Kidney epithelial cell (primary cell): ENCODE results near the gene PHYH. TPM values are rescaled to one million over a fixed set of nuclear protein-coding genes. Genes with fewer than 3 reads are reported as not detected.

Source experiments
- DNase-seq: peaks from one replicate; pipeline ENCODE4 v3.0.0-alpha.2; 2010; ENCODE audit warnings: low read depth
- H3K27me3 ChIP-seq: 2 replicates; pipeline ENCODE4 v1.6.0; 2011; ENCODE audit warnings: low read length; ENCODE audit not compliant: control insufficient read depth, insufficient read depth
- H3K36me3 ChIP-seq: 2 replicates; pipeline ENCODE4 v1.5.1; 2011; ENCODE audit warnings: low read length; ENCODE audit not compliant: control insufficient read depth, insufficient read depth
- H3K4me3 ChIP-seq: 2 replicates; pipeline ENCODE4 v1.5.1; 2011; ENCODE audit warnings: low read depth, mild to moderate bottlenecking, control low read depth, low read length
- total RNA-seq: library from RNA; depleted of rRNA; stranded (reverse); fragments of >200 nt; gene quantifications from 2 replicates; pipeline ENCODE4 v1.2.3, GENCODE V29; 2015
- TF ChIP-seq, protein P1 (sequence below): IDR thresholded peaks from 2 replicates; pipeline ENCODE4 v1.5.1; 2011; ENCODE audit warnings: mild to moderate bottlenecking, moderate library complexity, low read length, control low read depth, inconsistent platforms; ENCODE audit not compliant: insufficient read depth, poor library complexity, severe bottlenecking

The PHYH gene
- total RNA-seq, 1 donor from 2014 or later: 15.8 TPM

DNA sequence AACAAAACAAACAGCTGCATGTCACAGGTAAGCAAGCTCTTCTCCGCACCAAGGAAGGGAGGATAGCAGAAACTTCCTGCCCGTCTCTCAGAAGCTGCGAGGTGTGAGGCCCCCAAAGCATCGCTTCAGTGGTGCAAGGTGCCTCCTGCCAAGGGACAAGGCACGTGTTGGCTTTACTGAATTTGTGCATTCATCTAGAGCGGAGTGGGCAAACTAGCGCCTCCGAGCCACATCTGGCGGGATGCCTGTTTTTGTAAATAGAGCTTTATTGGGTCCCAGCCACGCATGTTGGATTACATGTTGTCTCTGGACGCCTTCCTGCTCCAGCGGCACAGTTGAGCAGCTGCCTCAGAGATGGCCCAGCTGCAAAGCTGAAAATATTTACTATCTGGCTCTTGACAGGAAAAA lies 27.7 kb downstream of the PHYH start:
- Histone ChIP-seq H3K27me3 (no peaks in the 10 kb centered on the region), H3K4me3 (no peak overlapping the region), H3K36me3 (no peaks in the 10 kb centered on the region)
- DNase-seq: no peak
- TF ChIP-seq, protein P1, sequence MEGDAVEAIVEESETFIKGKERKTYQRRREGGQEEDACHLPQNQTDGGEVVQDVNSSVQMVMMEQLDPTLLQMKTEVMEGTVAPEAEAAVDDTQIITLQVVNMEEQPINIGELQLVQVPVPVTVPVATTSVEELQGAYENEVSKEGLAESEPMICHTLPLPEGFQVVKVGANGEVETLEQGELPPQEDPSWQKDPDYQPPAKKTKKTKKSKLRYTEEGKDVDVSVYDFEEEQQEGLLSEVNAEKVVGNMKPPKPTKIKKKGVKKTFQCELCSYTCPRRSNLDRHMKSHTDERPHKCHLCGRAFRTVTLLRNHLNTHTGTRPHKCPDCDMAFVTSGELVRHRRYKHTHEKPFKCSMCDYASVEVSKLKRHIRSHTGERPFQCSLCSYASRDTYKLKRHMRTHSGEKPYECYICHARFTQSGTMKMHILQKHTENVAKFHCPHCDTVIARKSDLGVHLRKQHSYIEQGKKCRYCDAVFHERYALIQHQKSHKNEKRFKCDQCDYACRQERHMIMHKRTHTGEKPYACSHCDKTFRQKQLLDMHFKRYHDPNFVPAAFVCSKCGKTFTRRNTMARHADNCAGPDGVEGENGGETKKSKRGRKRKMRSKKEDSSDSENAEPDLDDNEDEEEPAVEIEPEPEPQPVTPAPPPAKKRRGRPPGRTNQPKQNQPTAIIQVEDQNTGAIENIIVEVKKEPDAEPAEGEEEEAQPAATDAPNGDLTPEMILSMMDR: no peak

DNA sequence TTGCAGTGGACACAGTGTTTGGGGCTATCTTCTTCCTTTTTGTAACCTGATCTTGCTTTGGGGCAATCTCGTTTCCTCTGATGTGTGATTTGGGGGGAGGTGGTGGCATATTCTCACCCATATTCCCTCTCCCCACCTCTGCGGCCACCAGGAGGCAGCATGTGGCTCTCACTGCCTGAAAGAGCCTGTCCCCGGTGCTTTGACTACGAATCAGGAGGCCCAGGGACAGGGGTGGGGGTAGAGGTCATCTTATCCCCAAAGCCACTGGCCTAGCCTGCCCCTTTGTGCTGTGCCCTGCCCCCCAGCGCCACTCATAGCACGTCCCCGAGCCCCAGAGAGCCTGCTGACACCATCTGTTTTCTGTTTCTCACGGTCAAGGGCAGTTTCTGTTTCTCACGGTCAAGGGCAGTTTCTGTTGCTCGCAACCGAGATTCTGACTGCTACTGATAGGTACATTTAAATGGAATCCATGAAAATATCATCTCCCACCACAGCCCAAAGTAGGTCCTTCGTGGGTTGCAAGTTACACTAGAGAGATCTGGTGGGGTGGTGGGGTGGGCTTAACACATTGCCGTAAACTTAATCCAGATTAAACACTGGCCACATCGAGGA lies 28.2 kb downstream of the PHYH start:
- Histone ChIP-seq H3K27me3 (no peaks in the 10 kb centered on the region), H3K4me3 (no peak overlapping the region), H3K36me3 (no peaks in the 10 kb centered on the region)
- no peak for DNase-seq
- TF ChIP-seq, protein P1: peak; percentile 76

DNA sequence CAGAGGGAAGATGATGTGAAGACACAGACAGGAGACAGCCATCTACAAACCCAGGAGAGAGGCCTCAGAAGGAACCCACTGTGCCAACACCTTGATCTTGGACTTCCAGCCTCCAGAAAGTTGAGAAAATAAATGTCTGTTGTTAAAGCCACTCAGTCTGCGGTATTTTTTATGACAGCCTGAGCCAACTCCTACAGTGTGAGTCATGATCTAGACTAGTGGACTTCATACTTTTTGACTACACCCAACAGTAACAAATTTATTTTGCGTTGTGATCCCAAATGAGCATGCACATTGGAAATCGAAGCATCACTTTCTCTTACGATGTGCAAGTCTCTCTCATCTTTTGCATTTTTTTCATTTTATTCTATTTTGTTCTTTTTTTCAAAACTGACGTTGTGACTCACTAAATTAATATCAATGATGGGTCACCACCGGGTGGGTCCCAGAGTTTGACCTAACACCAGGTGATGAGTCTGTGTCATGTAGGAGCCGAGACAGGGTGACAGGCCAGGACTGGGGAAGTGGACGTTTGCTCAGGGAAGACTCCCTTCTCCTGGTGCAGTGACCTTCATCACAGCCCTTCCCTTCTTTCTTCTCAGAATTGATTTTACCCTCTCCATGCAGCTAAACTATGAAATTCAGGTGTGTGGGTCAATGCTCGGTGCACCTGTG lies 28.9 kb downstream of the PHYH start:
- TF ChIP-seq, protein P1: no peak
- H3K36me3 ChIP-seq: no peaks in the 10 kb centered on the region
- no peak overlapping the region for H3K4me3 ChIP-seq
- no peak for DNase-seq
- no peaks in the 10 kb centered on the region for H3K27me3 ChIP-seq

DNA sequence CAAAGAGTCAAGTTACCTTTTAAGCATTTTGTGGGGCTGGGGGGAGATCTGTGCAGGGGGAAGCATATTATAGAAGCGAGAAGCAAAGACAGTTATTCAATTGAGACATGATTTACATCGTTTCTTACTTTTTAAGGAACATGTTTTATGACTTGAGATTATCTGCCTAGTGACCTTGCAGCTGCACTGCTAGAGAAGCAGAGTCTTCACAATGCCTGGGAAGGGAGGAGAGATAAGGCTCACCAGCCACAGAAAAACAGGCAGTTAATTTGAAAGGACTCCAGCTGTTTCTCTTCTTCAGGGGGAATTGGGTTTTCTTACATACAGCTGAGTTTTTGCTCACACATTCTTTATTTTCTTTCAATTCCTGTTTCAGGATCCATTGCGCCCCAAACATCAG lies 31.0 kb downstream of the PHYH start:
- Histone ChIP-seq H3K4me3 (no peak overlapping the region), H3K27me3 (no peaks in the 10 kb centered on the region), H3K36me3 (no peaks in the 10 kb centered on the region)
- no peak for DNase-seq
- TF ChIP-seq, protein P1: no peak

DNA sequence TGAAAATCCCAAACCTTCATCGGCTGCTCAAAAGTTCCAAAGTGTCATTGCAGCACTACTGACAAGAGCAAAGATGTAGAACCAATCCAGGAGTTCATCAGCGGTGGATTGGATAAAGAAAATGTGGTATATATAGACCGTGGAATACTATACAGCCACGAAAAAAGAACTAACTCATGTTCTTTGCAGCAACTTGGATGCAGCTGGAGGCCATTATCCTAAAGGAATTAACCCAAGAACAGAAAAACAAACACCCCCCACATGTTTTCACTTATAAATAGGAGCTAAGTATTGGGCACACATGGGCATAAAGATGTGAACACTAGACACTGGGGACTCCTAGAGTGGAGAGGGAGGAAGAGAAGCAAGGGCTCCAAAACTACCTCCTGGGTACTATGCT lies 31.6 kb downstream of the PHYH start:
- Histone ChIP-seq H3K36me3 (no peaks in the 10 kb centered on the region), H3K27me3 (no peaks in the 10 kb centered on the region)
- TF ChIP-seq, protein P1: no peak

DNA sequence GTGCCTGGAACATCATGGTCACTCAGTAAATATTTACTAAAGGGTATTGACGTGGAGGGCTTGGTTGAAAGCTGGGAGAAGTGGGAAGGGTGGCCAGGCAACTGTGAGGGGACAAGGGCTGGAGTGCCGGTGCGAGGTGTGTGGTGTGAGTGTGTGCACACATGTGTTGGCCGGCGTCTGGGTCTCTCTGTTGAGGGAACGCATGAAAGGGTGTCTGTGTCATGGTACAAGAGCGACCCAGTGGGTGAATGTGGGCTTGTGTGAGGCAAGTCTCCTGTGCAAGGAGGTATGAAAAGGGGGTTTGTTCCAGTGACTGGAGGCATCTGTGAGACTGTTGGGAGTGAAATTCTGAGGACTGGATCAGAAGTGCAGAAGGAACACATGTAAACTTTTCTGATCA lies 36.3 kb downstream of the PHYH start:
- no peaks in the 10 kb centered on the region for H3K36me3 ChIP-seq
- TF ChIP-seq, protein P1: no peak
- no peaks in the 10 kb centered on the region for H3K27me3 ChIP-seq
- no peak overlapping the region for H3K4me3 ChIP-seq
- DNase-seq: no peak

More for the DNA sequence above, 31.6 kb downstream of the PHYH start:
- no peak for DNase-seq
- no peak overlapping the region for H3K4me3 ChIP-seq
